HuH-7.5 (cell line): ENCODE measurements around the gene LRCH1.
A peak's percentile ranks its signal among the peaks of the same experiment; 100 is the strongest.

Source experiments
- DNase-seq: peaks from one replicate; pipeline ENCODE4 v3.0.0; 2011; ENCODE audit warnings: low spot score

LRCH1 gene

DNA sequence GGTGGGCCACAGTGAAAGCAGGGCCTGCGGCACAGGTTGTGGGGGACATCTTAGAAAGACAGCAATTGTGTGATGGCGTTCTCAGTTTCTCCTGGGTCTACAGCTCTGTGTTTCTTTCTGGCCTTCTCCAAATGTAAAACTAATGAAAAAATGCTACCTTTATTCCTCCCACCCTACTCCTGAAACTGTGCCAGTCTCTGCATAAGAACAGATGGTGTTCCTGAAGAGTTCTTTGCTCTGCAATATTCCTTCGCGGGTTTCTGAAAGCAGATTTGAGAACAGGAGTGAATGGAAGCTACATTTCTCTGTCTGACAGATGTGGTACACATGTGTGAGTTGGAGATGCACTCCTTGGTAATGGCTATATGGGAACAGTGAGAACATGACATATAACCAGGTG is 18.0 kb upstream of the LRCH1 start:
- no peak for DNase-seq

- DNase-seq, result no peak
Observed at GRCh38 chr13:46535825-46536224, 17.1 kb upstream of the LRCH1 start.

GRCh38 chr13:46536341-46536740 is 16.6 kb upstream of the LRCH1 start:
- no peak for DNase-seq

- DNase-seq, result no peak
Observed at GRCh38 chr13:46539231-46539630, 13.7 kb upstream of the LRCH1 start.

DNA sequence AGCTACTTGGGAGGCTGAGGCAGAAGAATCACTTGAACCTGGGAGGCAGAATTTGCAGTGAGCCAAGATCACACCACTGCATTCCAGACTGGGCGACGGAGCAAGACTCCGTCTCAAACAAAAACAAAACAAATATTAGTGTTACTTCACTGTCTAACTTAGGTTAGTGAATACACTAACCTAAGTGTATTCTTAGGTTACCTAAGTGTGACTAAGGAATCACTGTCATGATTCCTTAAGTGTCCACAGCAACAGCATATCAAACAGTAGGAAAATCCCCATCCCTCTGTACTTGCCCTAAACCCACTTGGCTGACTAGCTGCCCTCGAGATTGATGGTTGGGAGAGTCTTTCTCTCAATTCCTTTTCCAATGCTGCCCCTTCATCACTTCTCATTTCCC is 11.8 kb upstream of the LRCH1 start:
- no peak for DNase-seq

- DNase-seq, result no peak
Observed at GRCh38 chr13:46542833-46543232, 10.1 kb upstream of the LRCH1 start.

- DNase-seq, result no peak
Observed at GRCh38 chr13:46543287-46543686, 9.7 kb upstream of the LRCH1 start.

- no peak for DNase-seq
Observed at GRCh38 chr13:46544208-46544607, 8.8 kb upstream of the LRCH1 start.

- DNase-seq, result no peak
Observed at GRCh38 chr13:46544811-46545210, 8.2 kb upstream of the LRCH1 start.

GRCh38 chr13:46546084-46546768 is 6.7 kb upstream of the LRCH1 start:
- no peak for DNase-seq

DNA sequence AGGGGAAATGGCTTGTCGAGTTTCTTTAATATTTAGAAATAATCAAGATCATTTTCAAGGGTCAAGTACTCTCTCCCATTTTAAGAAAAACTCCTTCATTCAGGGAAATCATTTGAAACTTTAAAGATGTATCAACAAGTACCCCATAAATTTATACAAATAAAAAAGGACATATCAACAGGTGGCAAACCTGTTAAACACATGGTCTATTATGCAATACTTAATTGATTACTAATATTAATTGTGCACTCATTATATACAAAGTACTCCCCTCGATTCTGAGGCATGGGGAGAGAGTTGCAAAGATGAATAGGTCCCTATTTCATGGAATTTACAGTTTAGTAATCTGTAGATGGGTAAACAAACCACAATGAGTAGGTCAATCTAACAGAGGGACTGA is 2.1 kb upstream of the LRCH1 start:
- DNase-seq, result no peak

- peak; percentile 67 for DNase-seq
Observed at GRCh38 chr13:46551410-46552302, 1.3 kb upstream of the LRCH1 start.

- DNase-seq, result no peak
Observed at GRCh38 chr13:46552303-46552682, 677 bp upstream of the LRCH1 start.

GRCh38 chr13:46553521-46553885 is 533 bp downstream of the LRCH1 start:
- DNase-seq, result peak; percentile 12

DNA sequence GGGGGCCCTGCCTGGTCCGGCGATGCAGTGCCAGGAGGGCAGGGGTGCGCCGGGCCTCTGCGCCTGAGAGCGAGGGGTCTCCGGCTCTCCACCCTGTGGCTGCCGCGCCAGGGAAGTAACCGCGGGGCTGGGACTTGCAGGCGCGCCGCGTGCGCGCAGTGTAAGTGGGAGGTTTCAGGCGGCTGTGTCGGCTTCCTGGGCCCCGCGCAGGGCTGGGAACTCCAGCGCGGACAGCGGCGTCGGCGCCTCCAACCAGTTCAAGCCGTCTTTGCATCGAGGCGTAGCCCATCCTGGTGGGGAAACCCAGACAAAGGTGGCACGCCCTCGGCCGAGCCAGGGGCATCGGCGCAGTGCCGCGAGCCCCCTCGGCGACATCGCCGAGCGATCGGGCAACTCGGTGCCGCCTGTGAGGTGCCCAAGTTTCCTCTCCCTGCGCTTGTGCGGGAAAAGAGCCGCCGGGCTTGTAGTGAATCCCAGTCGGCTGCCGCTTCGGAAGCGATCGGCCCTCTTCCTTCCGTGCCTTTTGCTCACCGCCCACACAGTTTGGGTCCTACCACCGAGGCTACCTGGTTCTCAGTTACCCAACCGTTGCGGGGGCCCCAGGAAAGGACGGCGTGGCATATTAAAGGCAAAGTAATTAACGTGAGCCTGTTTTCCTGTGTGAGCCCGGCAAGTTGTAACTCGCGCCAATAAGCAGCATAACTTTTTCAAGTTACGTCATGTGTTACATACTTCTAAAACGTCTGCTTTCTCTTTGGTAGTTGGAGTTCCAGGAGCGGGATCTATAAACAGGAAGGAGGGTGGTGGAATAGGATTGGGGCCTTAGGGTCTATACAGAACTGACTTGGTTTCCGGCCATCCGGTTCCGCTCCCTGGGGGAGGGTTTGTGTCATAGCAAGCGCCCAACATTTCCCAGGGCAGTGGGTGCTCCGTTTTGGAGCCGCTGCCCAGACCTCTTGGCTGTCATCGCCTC is 1.2 kb downstream of the LRCH1 start:
- DNase-seq, result peak; percentile 66

DNA sequence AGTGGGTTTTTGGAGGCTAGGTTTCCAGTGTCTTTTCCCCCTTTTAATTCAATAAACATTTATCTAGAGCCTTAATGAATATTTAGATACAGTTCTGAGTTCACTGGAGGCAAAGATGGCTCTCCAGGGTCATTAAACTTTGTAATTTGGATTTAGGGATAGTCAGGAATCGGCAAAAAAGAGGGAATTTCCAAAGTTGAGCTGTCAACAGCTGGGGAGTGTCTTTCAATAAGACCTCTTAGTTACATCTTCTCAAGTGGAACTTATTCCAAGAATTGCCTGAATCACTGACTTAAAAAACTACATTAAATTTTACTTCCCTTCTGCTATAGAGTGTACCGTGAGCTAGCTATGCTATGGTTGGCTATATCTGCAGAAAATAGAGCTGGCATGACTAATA is 2.0 kb downstream of the LRCH1 start:
- no peak for DNase-seq

DNA sequence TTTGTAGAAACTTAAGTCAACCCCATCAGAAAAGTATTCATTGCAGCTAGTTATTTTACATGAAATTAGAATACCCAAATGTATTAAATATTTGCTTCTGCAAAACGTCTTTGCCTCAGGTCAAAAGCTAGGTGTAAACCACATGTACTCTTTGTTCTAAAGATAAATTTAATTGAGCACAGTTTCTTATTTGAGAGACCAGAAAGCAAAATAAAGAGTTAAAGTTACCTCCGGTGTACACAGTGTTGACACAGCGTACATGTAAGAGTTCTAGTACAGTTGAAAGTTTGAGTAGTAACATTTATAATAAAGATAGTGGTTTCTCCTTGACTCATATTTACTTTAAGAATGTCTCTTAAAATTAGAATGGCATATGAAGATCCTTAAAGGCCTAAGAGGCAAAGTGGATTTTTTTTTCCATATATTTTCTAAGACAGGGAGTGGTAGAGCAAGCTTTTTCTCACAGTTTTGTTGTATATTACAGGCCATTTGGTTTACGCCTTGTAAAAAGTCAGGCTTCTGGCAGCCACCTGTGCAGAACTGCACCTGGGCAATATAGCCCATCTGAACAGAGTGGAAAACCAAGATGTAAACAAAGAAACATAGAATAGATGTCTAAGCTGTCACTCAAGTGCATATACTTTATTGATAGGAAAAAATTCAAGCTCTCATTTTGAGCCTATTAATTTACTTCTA is 2.9 kb downstream of the LRCH1 start:
- no peak for DNase-seq

DNA sequence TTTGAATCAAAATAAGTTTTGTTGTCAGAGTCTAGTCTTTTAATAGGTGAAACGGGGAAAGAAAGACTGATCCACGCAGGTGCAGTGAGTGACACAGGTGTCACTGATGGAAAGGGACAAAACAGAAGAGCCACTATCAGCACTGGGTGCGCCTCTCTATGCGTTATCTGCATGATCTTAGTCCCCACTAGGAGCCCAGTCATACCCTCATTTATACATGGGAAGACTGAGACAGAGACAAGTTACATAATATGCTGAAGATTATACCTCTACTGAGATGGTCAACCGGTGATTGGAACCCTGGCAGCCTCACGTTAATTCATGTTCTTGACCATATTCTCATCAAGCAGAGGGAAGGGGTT is 3.4 kb downstream of the LRCH1 start:
- no peak for DNase-seq

DNA sequence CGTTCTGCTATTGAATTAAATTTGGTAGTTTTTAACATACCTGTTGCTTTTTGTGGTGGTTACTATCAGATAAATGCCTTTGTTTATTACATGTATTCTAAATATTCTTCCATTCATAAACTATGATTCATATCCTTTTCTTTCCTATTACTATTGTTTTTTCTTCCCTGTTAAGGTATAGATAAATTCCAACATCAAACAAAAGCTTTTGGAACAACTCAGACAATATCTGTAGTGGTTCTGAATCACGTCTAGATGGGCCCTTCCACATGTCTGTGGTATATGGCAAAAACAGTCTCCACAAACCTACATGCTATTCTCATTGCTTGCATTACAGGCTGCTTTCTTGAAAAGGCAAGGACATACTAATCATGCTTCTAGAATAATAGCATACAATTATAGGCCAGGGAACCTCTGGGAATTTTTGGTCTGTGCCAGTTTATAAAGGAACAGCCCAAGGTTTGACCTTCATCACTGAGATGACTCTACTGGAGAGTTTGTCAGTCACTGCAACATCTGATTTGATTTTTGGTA is 6.4 kb downstream of the LRCH1 start:
- DNase-seq, result no peak

DNA sequence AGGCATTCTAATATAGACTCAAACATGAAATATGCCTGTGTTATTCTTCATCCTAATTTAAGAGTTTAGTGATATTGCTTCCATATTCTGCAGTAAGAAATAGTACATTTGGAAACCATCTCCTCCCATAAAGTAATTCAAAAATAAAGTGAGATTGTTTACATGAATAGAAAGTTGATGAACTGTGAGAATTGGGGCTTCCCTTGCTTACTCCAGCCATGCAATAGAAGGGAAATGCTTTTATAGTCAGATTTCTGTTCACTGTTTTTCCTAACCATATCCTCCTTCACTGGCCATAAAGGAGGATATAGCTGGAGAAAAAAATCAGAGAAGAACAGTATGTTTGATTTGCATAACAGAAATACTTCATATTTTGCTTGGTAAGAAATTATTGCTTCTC is 7.8 kb downstream of the LRCH1 start:
- DNase-seq, result no peak

GRCh38 chr13:46561286-46561685 is 8.3 kb downstream of the LRCH1 start:
- DNase-seq, result no peak

GRCh38 chr13:46561691-46562090 is 8.7 kb downstream of the LRCH1 start:
- DNase-seq, result no peak
